COLO668 (cell line): ENCODE results near the gene DMBT1.
A peak's percentile ranks its signal among the peaks of the same experiment; 100 is the strongest.

Source experiments
- DNase-seq: peaks from one replicate; lab custom pipeline; 2025; ENCODE audit not compliant: unreplicated experiment; lab: John Stamatoyannopoulos, UW

The DMBT1 gene

DNA sequence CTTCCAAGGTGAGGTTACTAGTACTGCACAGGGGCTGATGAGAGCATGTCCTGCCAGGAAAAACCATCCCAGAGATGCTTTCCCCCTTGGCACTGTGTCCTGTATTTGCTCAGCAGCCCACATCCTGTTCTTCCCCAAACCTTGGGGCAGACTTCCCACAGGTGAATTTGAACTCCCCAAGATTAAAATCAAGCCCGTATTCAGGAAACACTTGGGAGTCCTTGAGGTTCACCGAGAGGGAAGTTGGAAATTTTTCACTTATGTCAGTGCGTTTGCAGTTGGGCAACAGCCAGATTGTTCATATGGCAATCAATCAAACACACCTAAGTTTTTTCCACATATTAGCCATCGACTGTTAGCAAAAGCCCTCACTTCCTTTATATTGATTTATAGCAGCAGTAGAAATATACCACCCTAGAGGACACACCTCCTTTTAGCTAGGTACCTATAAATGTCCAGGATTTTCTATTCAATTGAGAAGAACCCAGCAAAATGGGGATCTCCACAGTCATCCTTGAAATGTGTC lies at the start of gene DMBT1:
Gene DMBT1, plus strand, starts transcription at position 476 of the 526 bp plus-strand sequence. Its CDS starts 17 bp downstream, at position 493.
- no peak for DNase-seq

- no peak for DNase-seq
Measured at GRCh38 chr10:122513053-122513452, 47.5 kb upstream of the DMBT1 start.

- DNase-seq = no peak
Measured at GRCh38 chr10:122514045-122514840, 46.3 kb upstream of the DMBT1 start.

DNA sequence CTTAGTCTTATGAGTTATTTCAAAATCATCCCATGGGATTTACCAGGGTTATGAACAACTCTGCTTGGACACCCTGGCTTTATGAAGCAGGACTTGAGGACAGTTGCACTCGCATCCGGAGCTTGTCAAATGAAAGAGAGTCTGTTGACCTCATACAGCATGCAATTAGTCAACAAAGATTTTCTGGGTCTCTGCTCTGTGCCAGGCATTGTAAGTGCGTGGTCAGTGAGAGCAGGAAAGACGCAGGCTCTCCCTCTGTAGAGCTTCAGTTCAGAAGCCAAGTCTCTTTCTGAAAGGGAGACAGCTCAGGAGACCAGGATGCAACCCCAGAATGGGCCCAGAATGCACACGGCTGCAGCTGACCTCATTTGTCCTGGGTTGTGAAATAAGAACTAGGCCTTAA lies 45.5 kb upstream of the DMBT1 start:
- DNase-seq = no peak

DNA sequence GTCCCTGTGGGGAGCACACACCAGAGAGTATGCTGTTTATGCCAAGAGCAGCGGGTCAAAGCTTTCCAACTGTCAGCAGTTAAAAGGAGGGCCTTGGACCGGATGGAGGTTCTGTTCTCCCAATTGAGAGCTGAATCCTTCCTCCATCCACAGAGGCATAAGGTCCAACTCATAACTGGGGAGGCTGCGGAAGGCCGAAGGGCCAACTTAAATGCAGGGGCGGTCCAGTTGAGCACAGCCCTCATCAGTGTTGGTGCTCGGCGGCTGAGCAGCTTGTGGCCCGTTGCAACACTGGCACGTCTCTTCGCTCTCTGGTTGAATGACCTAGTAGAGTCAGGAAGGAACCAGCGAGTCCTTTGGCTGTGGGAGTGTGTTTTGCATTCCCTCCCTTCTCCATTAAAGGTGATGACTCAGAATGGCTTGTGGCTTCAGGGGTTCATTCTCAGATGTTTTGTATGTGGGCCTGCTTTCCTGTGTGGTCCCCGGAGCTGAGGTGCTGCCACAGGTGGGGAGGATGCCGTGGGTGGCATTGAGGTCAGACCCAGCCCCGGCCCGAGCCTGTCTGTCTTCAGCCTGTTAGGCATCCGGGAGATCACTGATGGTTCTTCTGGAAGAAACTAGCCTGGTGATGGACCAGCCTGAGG lies 44.8 kb upstream of the DMBT1 start:
- no peak for DNase-seq

GRCh38 chr10:122516734-122517133 lies 43.8 kb upstream of the DMBT1 start:
- no peak for DNase-seq

- no peak for DNase-seq
Measured at GRCh38 chr10:122519144-122519543, 41.4 kb upstream of the DMBT1 start.

- DNase-seq = no peak
Measured at GRCh38 chr10:122519873-122520272, 40.7 kb upstream of the DMBT1 start.

DNA sequence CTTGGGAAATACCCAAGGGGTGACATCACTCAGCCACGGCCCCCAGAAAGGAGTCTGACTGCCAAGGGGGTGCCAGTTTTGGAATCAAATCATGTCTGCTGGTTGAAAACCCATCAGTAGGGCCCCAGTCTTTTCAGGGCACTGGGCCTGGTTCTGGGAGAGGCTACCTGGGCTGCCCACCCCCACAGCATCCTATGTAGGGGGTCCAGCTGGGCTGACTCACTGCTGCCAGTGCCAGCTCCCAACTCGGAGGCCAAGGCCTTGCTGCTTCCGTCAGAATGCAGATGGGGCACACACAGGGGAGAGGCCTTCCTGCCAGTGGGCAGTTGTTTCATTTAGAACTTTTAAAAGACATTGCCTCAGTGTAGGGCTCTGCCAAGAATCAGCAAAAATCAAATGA lies 39.5 kb upstream of the DMBT1 start:
- DNase-seq = no peak

- DNase-seq = no peak
Measured at GRCh38 chr10:122524811-122525210, 35.7 kb upstream of the DMBT1 start.

- DNase-seq = peak; percentile 1
Measured at GRCh38 chr10:122525788-122526187, 34.8 kb upstream of the DMBT1 start.

GRCh38 chr10:122526892-122527291 lies 33.7 kb upstream of the DMBT1 start:
- no peak for DNase-seq

- no peak for DNase-seq
Measured at GRCh38 chr10:122530177-122530576, 30.4 kb upstream of the DMBT1 start.

DNA sequence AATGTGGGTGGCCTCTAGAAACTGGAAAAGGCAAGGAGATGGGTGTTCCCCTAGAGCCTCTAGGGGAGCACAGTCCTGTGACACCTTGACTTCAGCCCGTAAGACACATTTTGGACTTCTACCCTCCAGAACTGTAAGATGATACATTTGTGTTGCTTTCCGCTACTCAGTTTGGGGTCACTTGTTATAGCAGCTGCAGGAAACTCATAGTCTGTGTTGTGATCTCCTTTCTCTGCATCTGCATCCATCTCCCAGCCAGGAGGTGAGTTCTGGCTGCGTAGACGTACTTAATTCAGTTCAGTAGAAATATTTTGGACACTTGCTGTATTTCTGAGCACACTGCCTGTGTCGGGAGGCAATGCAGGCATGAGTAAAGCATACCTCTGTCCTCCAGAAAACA lies 29.3 kb upstream of the DMBT1 start:
- no peak for DNase-seq

DNA sequence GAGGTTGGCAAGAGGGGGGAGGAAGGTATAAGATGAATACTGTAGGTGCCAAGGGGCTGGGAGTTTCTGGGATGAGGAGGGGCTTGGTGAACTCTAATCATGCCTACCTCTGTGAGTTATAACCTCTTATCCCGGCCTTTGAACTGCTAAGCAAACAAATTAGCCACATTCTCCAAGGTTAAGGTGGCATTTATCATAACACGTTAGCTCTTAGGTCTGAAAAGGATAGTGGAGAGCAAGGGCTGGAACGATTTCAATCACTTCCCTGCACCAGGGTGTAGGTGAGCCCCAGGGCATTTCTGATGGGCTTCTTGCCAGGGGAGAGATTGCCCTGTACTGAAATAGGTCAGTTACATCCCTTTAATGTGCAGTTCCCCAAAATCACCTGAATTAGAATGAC lies 28.6 kb upstream of the DMBT1 start:
- DNase-seq = peak; percentile 13

- DNase-seq = no peak
Measured at GRCh38 chr10:122532601-122533296, 27.8 kb upstream of the DMBT1 start.

- no peak for DNase-seq
Measured at GRCh38 chr10:122537545-122537944, 23.0 kb upstream of the DMBT1 start.

GRCh38 chr10:122541541-122542002 lies 19.0 kb upstream of the DMBT1 start:
- DNase-seq = no peak

DNA sequence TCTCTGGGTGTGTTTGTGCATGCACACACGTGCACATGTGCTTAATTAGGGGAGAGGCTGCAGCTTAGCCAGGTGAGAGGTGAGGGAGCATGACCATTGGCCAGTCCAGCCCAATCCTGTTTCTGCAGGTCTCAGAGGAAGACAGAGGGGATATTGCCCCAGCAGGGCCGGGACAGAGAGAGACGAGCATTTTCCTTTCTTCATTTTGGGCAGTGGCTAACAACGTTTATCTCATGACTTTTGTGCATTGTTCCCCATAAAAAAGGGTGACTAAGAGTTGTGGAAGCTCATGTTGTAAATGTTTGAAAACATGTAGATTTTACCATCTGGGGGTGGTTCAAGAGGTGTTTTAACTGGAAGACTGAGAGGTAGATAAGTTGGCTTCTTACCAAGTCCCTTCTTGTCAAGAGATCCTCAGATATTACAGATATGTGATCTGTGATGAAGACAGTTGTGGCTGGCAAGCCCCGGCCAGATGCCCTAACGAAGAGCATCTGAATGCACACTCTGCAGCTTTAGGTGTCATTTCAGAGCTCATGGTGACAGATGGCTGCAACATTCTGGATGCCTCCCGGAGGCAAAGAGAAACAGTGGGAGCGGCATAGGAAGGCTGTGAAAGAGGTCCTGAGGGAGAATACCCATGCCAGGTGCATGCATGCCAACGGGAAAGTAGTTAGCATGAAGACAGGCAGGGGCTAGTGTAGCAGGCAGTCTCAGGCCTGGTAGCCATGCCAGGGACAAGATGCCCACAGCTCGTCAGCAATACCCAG lies 16.7 kb upstream of the DMBT1 start:
- DNase-seq = no peak

DNA sequence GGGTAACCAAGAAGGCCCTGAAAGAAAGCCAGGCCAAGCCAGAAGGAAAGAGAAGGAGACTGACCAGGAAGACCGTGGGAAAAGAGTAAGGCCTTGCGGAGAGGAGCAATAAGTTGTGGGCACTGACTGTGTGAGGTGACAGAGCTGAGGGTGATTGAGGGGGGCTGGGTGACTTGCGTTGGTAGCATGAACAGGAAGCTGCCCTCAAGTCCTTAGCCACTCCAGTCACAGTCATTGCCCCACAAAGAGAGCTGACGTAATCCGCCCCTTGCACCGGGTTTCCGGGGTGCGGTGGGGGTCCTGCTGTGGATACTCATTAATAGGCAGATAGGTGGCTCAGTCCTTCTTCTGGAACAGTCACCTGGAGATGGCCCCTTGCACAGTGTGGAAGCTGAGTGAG lies 16.1 kb upstream of the DMBT1 start:
- no peak for DNase-seq

- no peak for DNase-seq
Measured at GRCh38 chr10:122546242-122546641, 14.3 kb upstream of the DMBT1 start.
